Keratinocyte (primary cell): ENCODE measurements around the gene KRTAP20-4. TPM values are rescaled to one million over a fixed set of nuclear protein-coding genes. Genes with fewer than 3 reads are reported as not detected.

Experiments
- DNase-seq: peaks from one replicate; pipeline ENCODE4 v3.0.0-alpha.2; 2011; ENCODE audit warnings: low read depth, missing footprints, low spot score
- FAIRE-seq: peaks from 2 replicates; lab custom pipeline; 2011; peaks lifted over from hg19 to GRCh38; lab: Jason Lieb, UNC
- H2AFZ ChIP-seq: 2 replicates; pipeline ENCODE4 v1.6.0; 2012; ENCODE audit warnings: low read length, control low read depth, inconsistent platforms; ENCODE audit not compliant: control insufficient read depth
- H3K27ac ChIP-seq: 2 replicates; pipeline ENCODE4 v1.5.1; 2011; ENCODE audit warnings: low read length; ENCODE audit not compliant: control insufficient read depth, insufficient read depth
- H3K27me3 ChIP-seq: 3 replicates; pipeline ENCODE4 v1.6.0; 2011; ENCODE audit warnings: low read length; ENCODE audit not compliant: control insufficient read depth, insufficient read depth; ENCODE audit errors: extremely low read depth
- H3K36me3 ChIP-seq, 2 experiments: 2 replicates in 1 of 2; 3 replicates in 1 of 2; pipeline ENCODE4 v1.5.1; 2011; ENCODE audit warnings: low read length in 2 of 2, mild to moderate bottlenecking in 1 of 2; ENCODE audit not compliant: control insufficient read depth in 2 of 2, insufficient read depth in 2 of 2; ENCODE audit errors: extremely low read depth in 1 of 2
- H3K4me1 ChIP-seq: 3 replicates; pipeline ENCODE4 v1.5.1; 2011; ENCODE audit warnings: low read length; ENCODE audit not compliant: control insufficient read depth, insufficient read depth; ENCODE audit errors: extremely low read depth
- H3K4me2 ChIP-seq: 3 replicates; pipeline ENCODE4 v1.6.0; 2011; ENCODE audit warnings: low read depth, low read length; ENCODE audit not compliant: control insufficient read depth, insufficient read depth; ENCODE audit errors: extremely low read depth
- H3K4me3 ChIP-seq, 3 experiments: fragments of 200-600 bp in 1 of 3; sonication (generic) in 1 of 3; 2 replicates in 2 of 3; 3 replicates in 1 of 3; pipeline ENCODE4 v1.5.1; 2011 to 2016; ENCODE audit warnings: low read length in 3 of 3, mild to moderate bottlenecking in 3 of 3, control low read depth in 2 of 3, inconsistent platforms in 1 of 3, low read depth in 1 of 3, mixed read lengths in 1 of 3, mixed run types in 1 of 3, moderate library complexity in 1 of 3; ENCODE audit not compliant: control insufficient read depth in 2 of 3, insufficient read depth in 2 of 3; ENCODE audit errors: extremely low read depth in 1 of 3
- H3K79me2 ChIP-seq: 2 replicates; pipeline ENCODE4 v1.6.0; 2012; ENCODE audit warnings: low read length; ENCODE audit not compliant: control insufficient read depth, insufficient read depth
- H3K9ac ChIP-seq: 3 replicates; pipeline ENCODE4 v1.6.0; 2011; ENCODE audit warnings: low read length; ENCODE audit not compliant: control insufficient read depth, insufficient read depth; ENCODE audit errors: extremely low read depth
- H3K9me1 ChIP-seq: 3 replicates; pipeline ENCODE4 v1.6.0; 2011; ENCODE audit warnings: low read length; ENCODE audit not compliant: control insufficient read depth, insufficient read depth; ENCODE audit errors: extremely low read depth
- H3K9me3 ChIP-seq: 2 replicates; pipeline ENCODE4 v1.5.1; 2012; ENCODE audit warnings: low read depth, low read length; ENCODE audit not compliant: control insufficient read depth
- H4K20me1 ChIP-seq: 3 replicates; pipeline ENCODE4 v1.6.0; 2011; ENCODE audit warnings: low read length; ENCODE audit not compliant: control insufficient read depth, insufficient read depth; ENCODE audit errors: extremely low read depth
- CTCF ChIP-seq, 3 experiments: IDR thresholded peaks in 1 of 3; conservative IDR thresholded peaks in 1 of 3; optimal IDR thresholded peaks in 1 of 3; 2 replicates in 2 of 3; 3 replicates in 1 of 3; pipeline versions ENCODE3 to v1.5.1; 2011; ENCODE audit warnings: low read length in 3 of 3, mild to moderate bottlenecking in 3 of 3, moderate library complexity in 2 of 3, control low read depth in 1 of 3, inconsistent platforms in 1 of 3; ENCODE audit not compliant: insufficient read depth in 2 of 3; ENCODE audit errors: extremely low read depth in 1 of 3
- EZH2 ChIP-seq: IDR thresholded peaks from one replicate; pipeline ENCODE4 v1.6.1; 2012; ENCODE audit warnings: inconsistent platforms, mild to moderate bottlenecking, low read length, moderate library complexity
- dilution Hi-C: fragments of 300-500 bp; cut with MboI; formaldehyde crosslinking; loops from one replicate; pipeline ENCODE4 v1.7.0; 2020; ENCODE audit warnings: low sequenced_read_pairs; ENCODE audit not compliant: extremely low pct_ligation_motif_present
- polyA plus RNA-seq, 5 experiments: library from polyadenylated mRNA; depleted of rRNA in 3 of 5; stranded (reverse) in 3 of 5; stranded (forward) in 1 of 5; unstranded in 1 of 5; fragments of >200 nt; gene quantifications; 1 replicate in 1 of 5; 2 replicates in 3 of 5; 3 replicates in 1 of 5; pipeline versions ENCODE4 v1.2.1 to v1.2.3, GENCODE V29; 2011 to 2012; ENCODE audit warnings: missing spikeins in 2 of 5, low read depth in 1 of 5, low replicate concordance in 1 of 5

Gene KRTAP20-4
- polyA plus RNA-seq, 1 donor (not counting 4 experiments of a cell fraction or from before 2014, with no cell fraction given) = not detected

- H3K4me2 ChIP-seq = no peak overlapping the region
- TF ChIP-seq EZH2 (no peak), CTCF (optimal IDR thresholded peaks at IDR 0.05 in 1 of 3, IDR thresholded peaks at IDR 0.05 in 1 of 3, conservative IDR thresholded peaks at IDR 0.05 in 1 of 3; ENCODE audit: extremely low read depth in 1 of 3, insufficient read depth in 2 of 3, low read length in 3 of 3) (no peak)
- no peaks in the 10 kb centered on the region for H3K9me3 ChIP-seq
- H3K27me3 ChIP-seq = no peaks in the 10 kb centered on the region
- H3K79me2 ChIP-seq = no peaks in the 10 kb centered on the region
- H4K20me1 ChIP-seq = no peaks in the 10 kb centered on the region
- no peaks in the 10 kb centered on the region for H3K9me1 ChIP-seq
- DNase-seq (no peak), FAIRE-seq (no peak)
- H3K4me1 ChIP-seq = no peaks in the 10 kb centered on the region
- dilution Hi-C loops = no loop called here
- no peak overlapping the region for H3K4me3 ChIP-seq
- H3K36me3 ChIP-seq = no peaks in the 10 kb centered on the region
- no peak overlapping the region for H3K27ac ChIP-seq
- H2AFZ ChIP-seq = no peak overlapping the region
- no peak overlapping the region for H3K9ac ChIP-seq
Measured at GRCh38 chr21:30579346-30579745, 41.1 kb upstream of the KRTAP20-4 start.

GRCh38 chr21:30580132-30580531 is 40.3 kb upstream of the KRTAP20-4 start:
- dilution Hi-C loops = no loop called here
- no peak overlapping the region for H3K4me3 ChIP-seq
- no peak for DNase-seq

More at GRCh38 chr21:30580132-30580531, 40.3 kb upstream of the KRTAP20-4 start:
- Histone ChIP-seq H3K79me2 (no peaks in the 10 kb centered on the region), H3K27ac (no peak overlapping the region), H3K4me2 (no peak overlapping the region), H4K20me1 (no peaks in the 10 kb centered on the region), H3K9me3 (no peaks in the 10 kb centered on the region), H2AFZ (no peak overlapping the region), H3K27me3 (no peaks in the 10 kb centered on the region), H3K36me3 (no peaks in the 10 kb centered on the region), H3K9ac (no peak overlapping the region), H3K4me1 (no peaks in the 10 kb centered on the region), H3K9me1 (no peaks in the 10 kb centered on the region)
- TF ChIP-seq EZH2 (no peak), CTCF (optimal IDR thresholded peaks at IDR 0.05 in 1 of 3, IDR thresholded peaks at IDR 0.05 in 1 of 3, conservative IDR thresholded peaks at IDR 0.05 in 1 of 3; ENCODE audit: extremely low read depth in 1 of 3, insufficient read depth in 2 of 3, low read length in 3 of 3) (no peak)
- FAIRE-seq = no peak
